EL (cell line): ENCODE measurements around the gene SOCS4.
"Not testable (repeated sequence)": the region's sequence is repeated elsewhere in the genome, so short reads cannot be mapped to it uniquely, and the experiment has no call there.

Experiments used
- DNase-seq: peaks from one replicate; pipeline ENCODE4 v3.0.0-alpha.2; 2016

The SOCS4 gene

GRCh38 chr14:55052269-55052930 lies 25.4 kb downstream of the SOCS4 start:
- DNase-seq: peak; percentile 23

DNA sequence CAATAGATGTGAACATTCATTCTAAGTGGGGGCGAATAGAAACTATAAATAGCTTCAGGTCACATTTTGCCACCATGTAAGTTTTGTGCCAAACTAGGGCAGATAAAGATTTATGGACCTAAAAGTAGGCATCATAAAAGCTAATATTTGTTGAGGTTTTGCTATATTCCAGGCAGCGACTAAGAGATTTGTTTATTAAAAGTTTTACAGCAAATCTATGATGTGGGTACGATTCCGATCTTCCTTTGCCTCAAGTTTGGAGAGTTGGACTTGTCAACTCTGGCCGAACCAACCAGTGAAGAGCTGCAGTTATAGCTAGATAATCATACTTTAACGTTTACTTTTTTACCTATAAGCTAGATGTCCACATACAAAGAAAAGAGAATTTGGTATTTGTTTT lies 26.0 kb downstream of the SOCS4 start:
- no peak for DNase-seq

GRCh38 chr14:55053500-55053899 lies 26.5 kb downstream of the SOCS4 start:
- DNase-seq: no peak

DNA sequence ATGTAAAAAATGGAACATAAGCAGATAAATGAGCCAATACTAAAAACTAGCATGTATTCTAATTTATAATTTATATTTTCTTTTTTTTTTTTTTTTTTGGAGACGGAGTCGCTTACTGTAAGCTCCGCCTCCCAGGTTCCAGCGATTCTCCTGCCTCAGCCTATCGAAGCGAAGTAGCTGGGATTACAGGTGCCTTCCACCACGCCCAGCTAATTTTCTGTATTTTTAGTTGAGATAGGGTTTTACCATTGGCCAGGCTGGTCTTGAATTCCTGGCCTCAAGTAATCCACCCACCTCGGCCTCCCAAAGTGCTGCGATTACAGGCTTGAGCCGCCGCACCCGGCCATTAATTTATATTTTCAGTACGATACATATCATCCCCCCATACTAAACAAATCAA lies 27.1 kb downstream of the SOCS4 start:
- DNase-seq: no peak

- no peak for DNase-seq
Measured at GRCh38 chr14:55057919-55058318, 30.9 kb downstream of the SOCS4 start.

DNA sequence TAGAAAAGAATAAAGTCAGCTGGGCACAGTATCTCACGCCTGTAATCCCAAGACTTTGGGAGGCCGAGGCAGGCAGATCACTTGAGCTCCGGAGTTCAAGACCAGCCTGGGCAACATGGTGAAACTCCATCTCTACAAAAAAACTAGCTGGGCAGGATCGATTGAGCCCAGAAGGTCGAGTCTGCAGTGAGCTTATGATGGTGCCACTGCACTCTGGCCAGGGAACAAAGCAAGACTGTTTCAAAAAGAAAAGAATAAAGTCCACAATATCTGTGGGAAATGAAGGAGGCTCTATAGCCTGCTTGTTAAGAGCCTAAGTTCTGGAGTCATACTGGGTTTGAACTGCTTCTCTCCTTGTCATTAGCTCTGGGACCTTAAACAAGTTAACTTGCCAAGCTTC lies 32.3 kb downstream of the SOCS4 start:
- DNase-seq: no peak

DNA sequence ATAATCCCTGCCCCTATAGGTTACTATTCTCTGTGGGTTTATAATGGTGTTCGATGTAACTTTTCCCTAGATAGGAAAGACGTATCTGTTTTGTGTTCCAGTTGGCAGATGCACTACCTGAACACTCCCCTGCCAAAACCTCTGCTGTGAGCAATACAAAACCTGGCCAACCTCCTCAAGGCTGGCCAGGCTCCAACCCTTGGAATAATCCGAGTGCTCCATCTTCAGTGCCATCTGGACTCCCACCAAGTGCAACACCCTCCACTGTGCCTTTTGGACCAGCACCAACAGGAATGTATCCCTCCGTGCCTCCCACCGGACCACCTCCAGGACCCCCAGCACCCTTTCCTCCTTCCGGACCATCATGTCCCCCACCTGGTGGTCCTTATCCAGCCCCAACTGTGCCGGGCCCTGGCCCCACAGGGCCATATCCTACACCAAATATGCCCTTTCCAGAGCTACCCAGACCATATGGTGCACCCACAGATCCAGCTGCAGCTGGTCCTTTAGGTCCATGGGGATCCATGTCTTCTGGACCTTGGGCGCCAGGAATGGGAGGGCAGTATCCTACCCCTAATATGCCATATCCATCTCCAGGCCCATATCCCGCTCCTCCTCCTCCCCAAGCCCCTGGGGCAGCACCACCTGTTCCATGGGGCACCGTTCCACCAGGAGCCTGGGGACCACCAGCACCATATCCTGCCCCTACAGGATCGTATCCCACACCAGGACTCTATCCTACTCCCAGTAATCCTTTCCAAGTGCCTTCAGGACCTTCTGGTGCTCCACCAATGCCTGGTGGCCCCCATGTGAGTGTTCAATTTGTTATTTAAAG lies 35.7 kb downstream of the SOCS4 start:
- DNase-seq: no peak

GRCh38 chr14:55064896-55065295 lies 37.9 kb downstream of the SOCS4 start:
- DNase-seq: not testable (repeated sequence)

DNA sequence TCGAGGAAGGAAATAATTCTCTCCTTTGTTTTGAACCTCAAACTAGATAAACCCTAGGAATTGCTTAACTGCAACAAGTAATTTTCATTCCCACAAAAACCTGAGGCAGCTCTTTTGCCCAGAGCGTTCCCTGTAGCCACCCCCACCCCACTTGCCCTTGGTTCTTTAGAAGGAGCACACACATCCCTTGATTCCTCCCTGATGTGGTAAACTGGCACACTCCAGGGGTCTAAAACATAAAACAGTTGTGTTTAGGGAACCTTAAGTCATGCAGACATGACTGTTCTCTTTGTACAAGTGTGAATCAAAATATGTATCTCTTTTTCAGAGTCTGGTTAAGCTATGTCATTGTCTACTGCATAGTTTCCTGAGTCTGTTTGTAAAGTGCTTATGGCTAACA lies 38.4 kb downstream of the SOCS4 start:
- no peak for DNase-seq

GRCh38 chr14:55066223-55066622 lies 39.2 kb downstream of the SOCS4 start:
- DNase-seq: no peak

- peak; percentile 67 for DNase-seq
Measured at GRCh38 chr14:55070981-55071411, 44.0 kb downstream of the SOCS4 start.

- DNase-seq: peak; percentile 83
Measured at GRCh38 chr14:55071870-55072640, 45.0 kb downstream of the SOCS4 start.

GRCh38 chr14:55073856-55074255 lies 46.8 kb downstream of the SOCS4 start:
- DNase-seq: peak; percentile 64

- DNase-seq: peak; percentile 31
Measured at GRCh38 chr14:55074662-55075061, 47.6 kb downstream of the SOCS4 start.

DNA sequence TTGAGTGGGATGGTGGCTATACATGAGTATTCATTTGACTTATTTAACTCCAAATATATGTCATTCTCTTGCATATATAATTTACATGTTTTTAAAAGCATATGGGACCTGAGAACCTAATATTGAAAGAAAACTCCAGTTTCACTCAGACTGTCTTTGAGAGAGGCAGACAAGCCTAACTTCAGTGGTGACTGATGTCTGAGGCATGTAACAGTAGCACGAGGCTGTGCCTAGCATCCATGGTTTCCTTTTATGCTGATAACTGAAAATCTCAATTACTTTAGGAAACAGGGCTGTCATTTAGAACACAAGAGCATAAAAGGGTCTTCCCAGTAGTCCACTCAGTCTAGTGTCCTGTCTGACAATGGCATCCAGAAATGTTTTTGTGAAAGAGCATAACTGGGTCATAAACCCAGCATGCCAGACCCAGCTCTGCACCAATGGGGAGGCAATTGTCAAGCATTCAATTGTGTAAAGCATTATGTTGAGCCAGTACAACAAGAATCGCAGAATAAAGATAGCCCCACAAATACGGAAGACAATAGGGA lies 48.7 kb downstream of the SOCS4 start:
- DNase-seq: peak; percentile 55

GRCh38 chr14:55077170-55078151 lies 50.4 kb downstream of the SOCS4 start:
- no peak for DNase-seq

GRCh38 chr14:55079961-55080360 lies 52.9 kb downstream of the SOCS4 start:
- DNase-seq: not testable (repeated sequence)

GRCh38 chr14:55084401-55085059 lies 57.5 kb downstream of the SOCS4 start:
- no peak for DNase-seq

GRCh38 chr14:55085060-55085660 lies 58.1 kb downstream of the SOCS4 start:
- no peak for DNase-seq

DNA sequence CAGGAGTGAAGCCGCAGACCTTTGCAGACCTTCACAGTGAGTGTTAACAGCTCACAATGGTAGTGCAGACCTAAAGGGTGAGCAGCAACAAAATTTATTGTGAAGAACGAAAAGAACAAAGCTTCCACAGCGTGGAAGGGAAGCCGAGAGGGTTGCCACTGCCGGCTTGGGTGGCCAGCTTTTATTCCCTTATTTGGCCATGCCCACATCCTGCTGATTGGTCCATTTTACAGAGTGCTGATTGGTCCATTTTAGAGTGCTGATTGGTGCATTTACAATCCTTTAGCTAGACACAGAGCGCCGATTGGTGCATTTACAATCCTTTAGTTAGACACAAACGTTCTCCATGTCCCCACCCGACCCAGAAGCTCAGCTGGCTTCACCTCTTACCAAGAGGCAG lies 59.9 kb downstream of the SOCS4 start:
- no peak for DNase-seq

DNA sequence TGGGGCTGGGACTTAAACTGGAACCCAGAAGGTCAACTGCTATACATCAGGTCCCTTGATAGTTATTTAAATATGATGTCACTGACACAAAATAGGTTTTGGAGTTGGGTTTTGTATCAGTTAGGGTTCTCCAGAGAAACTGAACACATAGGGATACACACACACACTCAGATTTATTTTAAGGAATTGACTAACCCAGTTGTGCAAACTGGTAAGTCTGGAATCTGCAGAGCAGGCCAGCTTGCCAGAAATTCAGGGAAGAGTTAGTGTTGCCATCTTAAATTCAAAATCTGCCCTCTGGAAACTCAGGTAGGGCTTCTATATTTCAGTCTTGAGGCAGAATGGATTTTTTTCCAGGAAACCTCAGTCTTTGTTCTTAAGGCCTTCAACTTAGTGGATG lies 61.3 kb downstream of the SOCS4 start:
- DNase-seq: no peak
